ENCODE results near the gene MED26. TPM values are rescaled to one million over a fixed set of nuclear protein-coding genes. Genes with fewer than 3 reads are reported as not detected.

MED26 gene
- total and polyA plus RNA-seq, 2 of the 13 experiments (the other 11 are each of a cell fraction or from before 2014, with no cell fraction given): 3.5 to 3.8 TPM

GRCh38 chr19:16607819-16608218 is 20.2 kb downstream of the MED26 start:
- ChIA-PET CTCF (ENCODE audit: low intra/inter-chr PET ratio, low total read pairs) (no interaction called here), POLR2A (no interaction called here)
- FAIRE-seq (no peak), DNase-seq (ENCODE audit: low spot score) (no peak), ATAC-seq (no peak)
- Histone ChIP-seq H3K4me3 (replicated peaks in 1 of 3; ENCODE audit: insufficient read depth in 1 of 3, low read depth in 2 of 3, low read length in 3 of 3) (no peak overlapping the region), H3K27ac (ENCODE audit: extremely low read length, insufficient read depth, low read length) (no peak overlapping the region), H3K27me3 (ENCODE audit: control insufficient read depth in 1 of 2, insufficient read depth in 2 of 2, low read length in 2 of 2) (no peaks in the 10 kb centered on the region), H2AFZ (ENCODE audit: low read length) (no peak overlapping the region), H3K36me3 (replicated peaks in 1 of 2; ENCODE audit: control insufficient read depth in 1 of 2, insufficient read depth in 2 of 2, low read length in 2 of 2) (peaks cover 0 to 1% of the 10 kb centered on the region in 2 experiments; a peak in 3 of 5 replicates), H3K4me2 (ENCODE audit: low read depth, low read length) (no peak overlapping the region), H3K79me2 (ENCODE audit: insufficient read depth, low read length) (peaks cover 91% of the 10 kb centered on the region), H3K9ac (ENCODE audit: insufficient read depth, low read depth, low read length) (no peak overlapping the region), H3K4me1 (ENCODE audit: insufficient read depth, low read length) (0 out of 2 replicates have a peak, but pooled peaks cover 6% of the 10 kb centered on the region), H3K9me3 (ENCODE audit: low read length) (no peaks in the 10 kb centered on the region), H4K20me1 (ENCODE audit: insufficient read depth, low read length) (peaks cover 8% of the 10 kb centered on the region; the same call in 1 of the 2 replicates)
- over 99% methylated on average over 9 of the region's 12 CpGs for WGBS (ENCODE audit: low lambda C conversion rate)
- no TSS peak for BruUV-seq (replicated peaks)
- intact Hi-C loops (cut with micrococcal nuclease; ENCODE audit: unreplicated experiment): no loop called here
- in situ Hi-C loops (cut with HindIII; ENCODE audit: extremely low pct_ligation_motif_present, low pct_unique_long_range_greater_than_20kb): no loop called here
- TF ChIP-seq ZNF770 (CRISPR knock-in tag; IDR thresholded peaks at IDR 0.05) (no peak), DNMT1 (CRISPR knock-in tag; IDR thresholded peaks at IDR 0.05) (no peak), ZNF678 (CRISPR knock-in tag; IDR thresholded peaks at IDR 0.05) (no peak), ZNF34 (CRISPR knock-in tag; IDR thresholded peaks at IDR 0.05; ENCODE audit: borderline replicate concordance) (no peak), FOXA1 (IDR thresholded peaks at IDR 0.05) (no peak), FOXA1 (CRISPR knock-in tag; IDR thresholded peaks at IDR 0.05) (no peak), ZNF556 (CRISPR knock-in tag; IDR thresholded peaks at IDR 0.05; ENCODE audit: borderline replicate concordance) (no peak), NFE2 (CRISPR knock-in tag; IDR thresholded peaks at IDR 0.05) (no peak), ZNF652 (CRISPR knock-in tag; IDR thresholded peaks at IDR 0.05; ENCODE audit: borderline replicate concordance, low read depth) (no peak), NFYC (CRISPR knock-in tag; IDR thresholded peaks at IDR 0.05) (no peak), ZNF44 (CRISPR knock-in tag; IDR thresholded peaks at IDR 0.05) (no peak), ZNF562 (CRISPR knock-in tag; IDR thresholded peaks at IDR 0.05; ENCODE audit: borderline replicate concordance) (no peak), ZNF383 (CRISPR knock-in tag; IDR thresholded peaks at IDR 0.05; ENCODE audit: borderline replicate concordance) (no peak), ZSCAN12 (CRISPR knock-in tag; IDR thresholded peaks at IDR 0.05) (no peak), RFX1 (IDR thresholded peaks at IDR 0.05) (no peak)
- TF ChIP-seq, protein P1, sequence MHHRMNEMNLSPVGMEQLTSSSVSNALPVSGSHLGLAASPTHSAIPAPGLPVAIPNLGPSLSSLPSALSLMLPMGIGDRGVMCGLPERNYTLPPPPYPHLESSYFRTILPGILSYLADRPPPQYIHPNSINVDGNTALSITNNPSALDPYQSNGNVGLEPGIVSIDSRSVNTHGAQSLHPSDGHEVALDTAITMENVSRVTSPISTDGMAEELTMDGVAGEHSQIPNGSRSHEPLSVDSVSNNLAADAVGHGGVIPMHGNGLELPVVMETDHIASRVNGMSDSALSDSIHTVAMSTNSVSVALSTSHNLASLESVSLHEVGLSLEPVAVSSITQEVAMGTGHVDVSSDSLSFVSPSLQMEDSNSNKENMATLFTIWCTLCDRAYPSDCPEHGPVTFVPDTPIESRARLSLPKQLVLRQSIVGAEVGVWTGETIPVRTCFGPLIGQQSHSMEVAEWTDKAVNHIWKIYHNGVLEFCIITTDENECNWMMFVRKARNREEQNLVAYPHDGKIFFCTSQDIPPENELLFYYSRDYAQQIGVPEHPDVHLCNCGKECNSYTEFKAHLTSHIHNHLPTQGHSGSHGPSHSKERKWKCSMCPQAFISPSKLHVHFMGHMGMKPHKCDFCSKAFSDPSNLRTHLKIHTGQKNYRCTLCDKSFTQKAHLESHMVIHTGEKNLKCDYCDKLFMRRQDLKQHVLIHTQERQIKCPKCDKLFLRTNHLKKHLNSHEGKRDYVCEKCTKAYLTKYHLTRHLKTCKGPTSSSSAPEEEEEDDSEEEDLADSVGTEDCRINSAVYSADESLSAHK (CRISPR knock-in tag; IDR thresholded peaks at IDR 0.05; ENCODE audit: borderline replicate concordance): no peak
- TF ChIP-seq, protein P2, sequence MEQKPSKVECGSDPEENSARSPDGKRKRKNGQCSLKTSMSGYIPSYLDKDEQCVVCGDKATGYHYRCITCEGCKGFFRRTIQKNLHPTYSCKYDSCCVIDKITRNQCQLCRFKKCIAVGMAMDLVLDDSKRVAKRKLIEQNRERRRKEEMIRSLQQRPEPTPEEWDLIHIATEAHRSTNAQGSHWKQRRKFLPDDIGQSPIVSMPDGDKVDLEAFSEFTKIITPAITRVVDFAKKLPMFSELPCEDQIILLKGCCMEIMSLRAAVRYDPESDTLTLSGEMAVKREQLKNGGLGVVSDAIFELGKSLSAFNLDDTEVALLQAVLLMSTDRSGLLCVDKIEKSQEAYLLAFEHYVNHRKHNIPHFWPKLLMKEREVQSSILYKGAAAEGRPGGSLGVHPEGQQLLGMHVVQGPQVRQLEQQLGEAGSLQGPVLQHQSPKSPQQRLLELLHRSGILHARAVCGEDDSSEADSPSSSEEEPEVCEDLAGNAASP (CRISPR knock-in tag; IDR thresholded peaks at IDR 0.05; ENCODE audit: borderline replicate concordance): no peak
